GM18498 (cell line): Measurements from ENCODE around the gene SEC24A.
"Not testable (repeated sequence)": the region's sequence is repeated elsewhere in the genome, so short reads cannot be mapped to it uniquely, and the experiment has no call there.

Experiments
- ATAC-seq: cut with Tn5 transposase; IDR thresholded peaks from one replicate; pipeline ENCODE4 v1.9.1; 2021; ENCODE audit warnings: mild to moderate bottlenecking, moderate library complexity; ENCODE audit not compliant: unreplicated experiment

Gene SEC24A

GRCh38 chr5:134649163-134649835 lies 714 bp downstream of the SEC24A start:
- no peak for ATAC-seq

- not testable (repeated sequence) for ATAC-seq
Observed at GRCh38 chr5:134650660-134651059, 2.1 kb downstream of the SEC24A start.

- no peak for ATAC-seq
Observed at GRCh38 chr5:134651531-134651930, 2.9 kb downstream of the SEC24A start.

- no peak for ATAC-seq
Observed at GRCh38 chr5:134656690-134657089, 8.1 kb downstream of the SEC24A start.

- no peak for ATAC-seq
Observed at GRCh38 chr5:134659456-134659855, 10.9 kb downstream of the SEC24A start.

- ATAC-seq = no peak
Observed at GRCh38 chr5:134659922-134660321, 11.3 kb downstream of the SEC24A start.

GRCh38 chr5:134662971-134663370 lies 14.4 kb downstream of the SEC24A start:
- ATAC-seq = no peak

- ATAC-seq = no peak
Observed at GRCh38 chr5:134664448-134664847, 15.9 kb downstream of the SEC24A start.

GRCh38 chr5:134673546-134673945 lies 25.0 kb downstream of the SEC24A start:
- not testable (repeated sequence) for ATAC-seq

GRCh38 chr5:134677357-134677756 lies 28.8 kb downstream of the SEC24A start:
- not testable (repeated sequence) for ATAC-seq

GRCh38 chr5:134690144-134690543 lies 41.6 kb downstream of the SEC24A start:
- ATAC-seq = not testable (repeated sequence)

GRCh38 chr5:134692722-134693121 lies 44.1 kb downstream of the SEC24A start:
- ATAC-seq = no peak

GRCh38 chr5:134708301-134708700 lies 59.7 kb downstream of the SEC24A start:
- ATAC-seq = no peak

- no peak for ATAC-seq
Observed at GRCh38 chr5:134714120-134714519, 65.5 kb downstream of the SEC24A start.

- no peak for ATAC-seq
Observed at GRCh38 chr5:134714541-134714940, 66.0 kb downstream of the SEC24A start.

GRCh38 chr5:134715466-134715865 lies 66.9 kb downstream of the SEC24A start:
- ATAC-seq = not testable (repeated sequence)

- no peak for ATAC-seq
Observed at GRCh38 chr5:134724872-134725271, 76.3 kb downstream of the SEC24A start.

- ATAC-seq = no peak
Observed at GRCh38 chr5:134732819-134733218, 84.2 kb downstream of the SEC24A start.

- ATAC-seq = no peak
Observed at GRCh38 chr5:134735243-134735642, 86.7 kb downstream of the SEC24A start.

- ATAC-seq = no peak
Observed at GRCh38 chr5:134736173-134736812, 87.7 kb downstream of the SEC24A start.

GRCh38 chr5:134738133-134738962 lies 89.8 kb downstream of the SEC24A start, which contains the start of gene CAMLG:
Gene CAMLG, plus strand, starts transcription at chr5:134738548. Its CDS starts 73 bp downstream, at chr5:134738621.
- peak; percentile 97 for ATAC-seq
